IMR-90 (cell line): ENCODE results near the gene TMEM38A. TPM values are rescaled to one million over a fixed set of nuclear protein-coding genes. Genes with fewer than 3 reads are reported as not detected.

ENCODE experiments used
- ATAC-seq: fragments of 200-7000 bp; cut with Tn5 transposase; 2 replicates; pipeline ENCODE4 v1.9.1; 2020; ENCODE audit warnings: low read depth, mild to moderate bottlenecking, moderate library complexity
- BruUV-seq: library from RNA; stranded (reverse); fragments of 400-500 nt; replicated peaks from 2 replicates; lab custom pipeline; 2021; lab: Mats Ljungman, UMichigan
- CTCF ChIA-PET: fragments of 300-600 bp; formaldehyde crosslinking; extraction: SDS; loops from one replicate; lab custom pipeline; 2021; ENCODE audit warnings: antibody characterized with exemption; lab: Yijun Ruan, JAX
- POLR2A ChIA-PET: fragments of 300-600 bp; sonication (Branson Sonifier 250); formaldehyde crosslinking; loops from one replicate; lab custom pipeline; 2022; ENCODE audit warnings: antibody characterized with exemption; ENCODE audit not compliant: unreplicated experiment; lab: Charles Lee
- DNase-seq: peaks from one replicate; pipeline ENCODE4 v3.0.0; 2013
- H2AFZ ChIP-seq: replicated peaks from 2 replicates; pipeline ENCODE3; 2013; ENCODE audit warnings: low read length, mild to moderate bottlenecking; ENCODE audit not compliant: poor library complexity
- H2AK5ac ChIP-seq: 2 replicates; pipeline ENCODE4 v1.6.1; 2013; ENCODE audit warnings: low read depth, low read length, inconsistent platforms
- H2AK9ac ChIP-seq: replicated peaks from 2 replicates; pipeline ENCODE3; 2013; ENCODE audit warnings: mild to moderate bottlenecking, low read depth, low read length, moderate library complexity; ENCODE audit not compliant: poor library complexity
- H2BK120ac ChIP-seq: 2 replicates; pipeline ENCODE4 v1.6.1; 2013; ENCODE audit warnings: low read depth, low read length, inconsistent platforms
- H2BK15ac ChIP-seq: 3 replicates; pipeline ENCODE4 v1.6.1; 2013; ENCODE audit warnings: low read depth, low read length, inconsistent platforms
- H2BK20ac ChIP-seq: 2 replicates; pipeline ENCODE4 v1.6.1; 2013; ENCODE audit warnings: low read depth, mild to moderate bottlenecking, inconsistent platforms, low read length, moderate library complexity
- H2BK5ac ChIP-seq: 2 replicates; pipeline ENCODE4 v1.6.1; 2013; ENCODE audit warnings: mild to moderate bottlenecking, low read depth, low read length, inconsistent platforms; ENCODE audit not compliant: poor library complexity, severe bottlenecking
- H3K14ac ChIP-seq: replicated peaks from 2 replicates; pipeline ENCODE4 v1.6.1; 2013; ENCODE audit warnings: low read depth, low read length, inconsistent platforms
- H3K18ac ChIP-seq: 2 replicates; pipeline ENCODE4 v1.6.1; 2013; ENCODE audit warnings: low read depth, low read length, control low read depth
- H3K23ac ChIP-seq: 2 replicates; pipeline ENCODE4 v1.6.1; 2013; ENCODE audit warnings: low read depth, low read length, inconsistent platforms
- H3K27ac ChIP-seq: 2 replicates; pipeline ENCODE4 v1.5.1; 2013; ENCODE audit warnings: mild to moderate bottlenecking, control low read depth, low read length; ENCODE audit not compliant: insufficient read depth
- H3K27me3 ChIP-seq: 2 replicates; pipeline ENCODE4 v1.6.1; 2013; ENCODE audit warnings: low read length; ENCODE audit not compliant: control insufficient read depth, insufficient read depth
- H3K36me3 ChIP-seq: 2 replicates; pipeline ENCODE4 v1.6.1; 2013; ENCODE audit warnings: low read length, mixed read lengths; ENCODE audit not compliant: control insufficient read depth, insufficient read depth
- H3K4ac ChIP-seq: 2 replicates; pipeline ENCODE4 v1.6.1; 2013; ENCODE audit warnings: low read depth, low read length, inconsistent platforms
- H3K4me1 ChIP-seq: 2 replicates; pipeline ENCODE4 v1.6.1; 2013; ENCODE audit warnings: low read length, mixed read lengths; ENCODE audit not compliant: control insufficient read depth, insufficient read depth
- H3K4me2 ChIP-seq: 2 replicates; pipeline ENCODE4 v1.6.1; 2013; ENCODE audit warnings: low read depth, mild to moderate bottlenecking, control low read depth, low read length, moderate library complexity
- H3K4me3 ChIP-seq: 2 replicates; pipeline ENCODE4 v1.5.1; 2013; ENCODE audit warnings: low read depth, mild to moderate bottlenecking, control low read depth, low read length, moderate library complexity; ENCODE audit not compliant: insufficient read depth
- H3K56ac ChIP-seq: 2 replicates; pipeline ENCODE4 v1.6.1; 2013; ENCODE audit warnings: low read length, inconsistent platforms; ENCODE audit not compliant: insufficient read depth; ENCODE audit errors: extremely low read depth
- H3K79me1 ChIP-seq, 2 experiments: 2 replicates each; pipeline ENCODE4 v1.6.1; 2013; ENCODE audit warnings: low read length in 2 of 2, inconsistent platforms in 1 of 2, low read depth in 1 of 2
- H3K9ac ChIP-seq: 2 replicates; pipeline ENCODE4 v1.6.1; 2013; ENCODE audit warnings: low read depth, low read length, control low read depth
- H3K9me1 ChIP-seq: 2 replicates; pipeline ENCODE4 v1.6.1; 2013; ENCODE audit warnings: low read length, inconsistent platforms; ENCODE audit not compliant: insufficient read depth
- H3K9me3 ChIP-seq: 2 replicates; pipeline ENCODE4 v1.6.1; 2013; ENCODE audit warnings: low read length; ENCODE audit not compliant: control insufficient read depth, insufficient read depth
- H4K20me1 ChIP-seq: 2 replicates; pipeline ENCODE4 v1.6.1; 2013; ENCODE audit warnings: low read length, inconsistent platforms; ENCODE audit not compliant: insufficient read depth
- H4K5ac ChIP-seq: 2 replicates; pipeline ENCODE4 v1.6.1; 2013; ENCODE audit warnings: mild to moderate bottlenecking, low read depth, low read length, control low read depth
- H4K8ac ChIP-seq, 2 experiments: 2 replicates each; pipeline ENCODE4 v1.6.1; 2013; ENCODE audit warnings: low read depth in 2 of 2, low read length in 2 of 2, control low read depth in 1 of 2, inconsistent platforms in 1 of 2
- H4K91ac ChIP-seq: 2 replicates; pipeline ENCODE4 v1.6.1; 2013; ENCODE audit warnings: low read depth, low read length, inconsistent platforms; ENCODE audit not compliant: insufficient read depth
- FOS ChIP-seq: fragments of 150-350 bp; IDR thresholded peaks from 2 replicates; pipeline ENCODE4 v1.6.1; 2016; ENCODE audit warnings: low read depth, low read length
- MAZ ChIP-seq: IDR thresholded peaks from 2 replicates; pipeline ENCODE4 v1.6.1; 2012; ENCODE audit warnings: low read depth, mild to moderate bottlenecking, low read length, improper control_type of control experiment, moderate library complexity, borderline replicate concordance
- RAD21 ChIP-seq: IDR thresholded peaks from 2 replicates; pipeline ENCODE4 v1.6.1; 2012; ENCODE audit warnings: low read length, improper control_type of control experiment
- WGBS, 2 experiments: methylation state at CpG; one replicate each; pipeline versions ENCODE4 v1.1.5 to v1.1.7; 2013; ENCODE audit warnings: missing lambda C conversion rate in 2 of 2; ENCODE audit not compliant: insufficient read length in 1 of 2; ENCODE audit errors: extremely low coverage in 2 of 2; 5-methylcytosine and 5-hydroxymethylcytosine counted together
- dilution Hi-C: fragments of 300-500 bp; cut with HindIII; formaldehyde crosslinking; loops from one replicate; pipeline ENCODE4 v1.14.3; 2018; ENCODE audit warnings: low sequenced_read_pairs; ENCODE audit not compliant: unreplicated experiment
- in situ Hi-C: fragments of 300-500 bp; cut with MboI; formaldehyde crosslinking; loops from 3 replicates; pipeline ENCODE4 v1.14.3; 2019; ENCODE audit warnings: low sequenced_read_pairs, inconsistent platforms, mixed read lengths
- intact Hi-C: fragments of 100-400 bp; cut with micrococcal nuclease; formaldehyde crosslinking; loops from 2 replicates; pipeline ENCODE4 v1.10.0; 2022
- polyA plus RNA-seq, 3 experiments: library from polyadenylated mRNA; depleted of rRNA; stranded (reverse); fragments of >200 nt; gene quantifications; 2 replicates each; pipeline ENCODE4 v1.2.3, GENCODE V29; 2012; ENCODE audit warnings: low replicate concordance in 1 of 3
- total RNA-seq: library from RNA; depleted of rRNA; stranded (reverse); fragments of >200 nt; gene quantifications from 2 replicates; pipeline ENCODE4 v1.2.3, GENCODE V29; 2012

The TMEM38A gene
- total and polyA plus RNA-seq, 2 of the 4 experiments (the other 2 are of a cell fraction), result 1.3 to 2.0 TPM

- DNase-seq, result no peak
- no peak overlapping the region for H4K91ac ChIP-seq
- no peak for ATAC-seq
- intact Hi-C loops (no loop called here), in situ Hi-C loops (no loop called here), dilution Hi-C loops (no loop called here)
- H3K9me1 ChIP-seq, result peaks cover 25% of the 10 kb centered on the region
- H4K20me1 ChIP-seq, result peaks cover 42% of the 10 kb centered on the region
- H3K4me1 ChIP-seq, result no peaks in the 10 kb centered on the region
- H3K23ac ChIP-seq, result no peak overlapping the region
- H2BK120ac ChIP-seq, result no peak overlapping the region
- no peaks in the 10 kb centered on the region for H3K27me3 ChIP-seq
- H2AK9ac ChIP-seq, result peak overlapping the region; percentile 86
- H3K56ac ChIP-seq, result no peak overlapping the region
- H3K4ac ChIP-seq, result peak overlapping the region; percentile 57
- 0% methylated on average over 5 of the region's 14 CpGs; no CpG with 5 or more reads in 1 of the 2 experiments for WGBS, 2 experiments
- peak overlapping the region; percentile 56 for H3K27ac ChIP-seq
- H4K8ac ChIP-seq, result peak overlapping the region; percentile 15 to 75; a peak in 2 of 4 replicates
- peak overlapping the region; percentile 55 for H3K14ac ChIP-seq
- H3K9ac ChIP-seq, result peak overlapping the region; percentile 60
- POLR2A ChIA-PET, result interaction anchor here (0.6 kb wide), 1 partner anchor 191 kb away, joined by 5 read pairs; no protein-coding TSS in a partner anchor
- H3K36me3 ChIP-seq, result peaks cover 24% of the 10 kb centered on the region
- no peaks in the 10 kb centered on the region for H3K9me3 ChIP-seq
- no peak overlapping the region for H2AK5ac ChIP-seq
- no peak overlapping the region for H3K18ac ChIP-seq
- BruUV-seq, result no TSS peak
- peak overlapping the region; percentile 91 for H3K4me2 ChIP-seq
- CTCF ChIA-PET, result no interaction called here
- H3K79me1 ChIP-seq, result peaks cover 33 to 49% of the 10 kb centered on the region in 2 experiments
- H2BK5ac ChIP-seq, result peak overlapping the region; percentile 20
- no peak overlapping the region for H2BK15ac ChIP-seq
- H4K5ac ChIP-seq, result no peak overlapping the region
- no peak for TF ChIP-seq FOS
- no peak for TF ChIP-seq MAZ
- no peak for TF ChIP-seq RAD21
- no peak overlapping the region for H2BK20ac ChIP-seq
- H3K4me3 ChIP-seq, result peak overlapping the region; percentile 83
- peak overlapping the region; percentile 82 for H2AFZ ChIP-seq
These were observed 1.5 kb upstream of the TMEM38A start for GRCh38 chr19:16659464-16659831.
